H9 (cell line): ENCODE data around the gene HOMER3. TPM values are rescaled to one million over a fixed set of nuclear protein-coding genes. Genes with fewer than 3 reads are reported as not detected.

Source experiments
- DNase-seq: peaks from one replicate; pipeline ENCODE4 v3.0.0-alpha.2; 2017
- H2AFZ ChIP-seq: one replicate; pipeline ENCODE4 v1.6.1; 2013; ENCODE audit warnings: mild to moderate bottlenecking, low read length, control low read depth, moderate library complexity
- H2AK5ac ChIP-seq: 2 replicates; pipeline ENCODE4 v1.6.1; 2013; ENCODE audit warnings: low read length, control low read depth, mixed read lengths; ENCODE audit not compliant: insufficient read length
- H2BK120ac ChIP-seq: one replicate; pipeline ENCODE4 v1.6.1; 2013; ENCODE audit warnings: low read depth, mild to moderate bottlenecking, low read length, control low read depth, inconsistent platforms; ENCODE audit not compliant: poor library complexity, severe bottlenecking
- H2BK12ac ChIP-seq: 2 replicates; pipeline ENCODE4 v1.6.1; 2013; ENCODE audit warnings: low read length, control low read depth, mixed read lengths, low read depth; ENCODE audit not compliant: insufficient read length
- H2BK15ac ChIP-seq: 2 replicates; pipeline ENCODE4 v1.6.1; 2013; ENCODE audit warnings: low read depth, low read length, control low read depth
- H2BK20ac ChIP-seq: one replicate; pipeline ENCODE4 v1.6.1; 2013; ENCODE audit warnings: low read depth, mild to moderate bottlenecking, low read length, control low read depth, inconsistent platforms; ENCODE audit not compliant: poor library complexity, severe bottlenecking
- H2BK5ac ChIP-seq: 2 replicates; pipeline ENCODE4 v1.6.1; 2013; ENCODE audit warnings: low read length, control low read depth, mixed read lengths; ENCODE audit not compliant: insufficient read length
- H3K14ac ChIP-seq: 2 replicates; pipeline ENCODE4 v1.6.1; 2013; ENCODE audit warnings: low read length, control low read depth; ENCODE audit not compliant: insufficient read depth
- H3K18ac ChIP-seq: 2 replicates; pipeline ENCODE4 v1.6.1; 2013; ENCODE audit warnings: low read depth, mild to moderate bottlenecking, mixed read lengths, low read length, control low read depth; ENCODE audit not compliant: insufficient read length
- H3K23ac ChIP-seq: 2 replicates; pipeline ENCODE4 v1.6.1; 2013; ENCODE audit warnings: low read length, control low read depth, mixed read lengths, low read depth; ENCODE audit not compliant: insufficient read length
- H3K23me2 ChIP-seq: 2 replicates; pipeline ENCODE4 v1.6.1; 2013; ENCODE audit warnings: low read depth, mild to moderate bottlenecking, mixed read lengths, low read length, control low read depth; ENCODE audit not compliant: insufficient read length, poor library complexity, severe bottlenecking
- H3K27ac ChIP-seq: 2 replicates; pipeline ENCODE4 v1.5.1; 2013; ENCODE audit warnings: low read length, control low read depth, mixed read lengths, low read depth; ENCODE audit not compliant: insufficient read length
- H3K27me3 ChIP-seq: 2 replicates; pipeline ENCODE4 v1.6.1; 2013; ENCODE audit warnings: low read length, control low read depth, inconsistent platforms; ENCODE audit not compliant: insufficient read depth
- H3K4ac ChIP-seq: 2 replicates; pipeline ENCODE4 v1.6.1; 2013; ENCODE audit warnings: low read depth, mild to moderate bottlenecking, control low read depth, inconsistent platforms, low read length, moderate library complexity
- H3K4me1 ChIP-seq: 2 replicates; pipeline ENCODE4 v1.6.1; 2013; ENCODE audit warnings: low read length, control low read depth, inconsistent platforms; ENCODE audit not compliant: insufficient read depth
- H3K4me2 ChIP-seq: 2 replicates; pipeline ENCODE4 v1.6.1; 2013; ENCODE audit warnings: low read length, control low read depth, mixed read lengths; ENCODE audit not compliant: insufficient read length, insufficient read depth
- H3K56ac ChIP-seq: 2 replicates; pipeline ENCODE4 v1.6.1; 2013; ENCODE audit warnings: low read depth, mild to moderate bottlenecking, mixed read lengths, low read length, control low read depth; ENCODE audit not compliant: insufficient read length
- H3K79me1 ChIP-seq: 2 replicates; pipeline ENCODE4 v1.6.1; 2013; ENCODE audit warnings: low read depth, mild to moderate bottlenecking, moderate library complexity, low read length, control low read depth, inconsistent platforms; ENCODE audit not compliant: insufficient read depth, poor library complexity, severe bottlenecking
- H3K79me2 ChIP-seq: 2 replicates; pipeline ENCODE4 v1.6.1; 2013; ENCODE audit warnings: low read length, control low read depth, inconsistent platforms; ENCODE audit not compliant: insufficient read depth
- H3K9ac ChIP-seq: 2 replicates; pipeline ENCODE4 v1.6.1; 2013; ENCODE audit warnings: low read length, control low read depth, mixed read lengths; ENCODE audit not compliant: insufficient read length; ENCODE audit errors: extremely low read depth
- H3K9me3 ChIP-seq: one replicate; pipeline ENCODE4 v1.6.1; 2013; ENCODE audit warnings: low read depth, low read length, inconsistent platforms; ENCODE audit not compliant: control insufficient read depth
- H3T11ph ChIP-seq: one replicate; pipeline ENCODE4 v1.6.1; 2013; ENCODE audit warnings: mild to moderate bottlenecking, low read length, control low read depth, inconsistent platforms
- H4K20me1 ChIP-seq: one replicate; pipeline ENCODE4 v1.6.1; 2013; ENCODE audit not compliant: control insufficient read depth, insufficient read length, insufficient read depth
- H4K5ac ChIP-seq: 2 replicates; pipeline ENCODE4 v1.6.1; 2013; ENCODE audit warnings: low read depth, mild to moderate bottlenecking, mixed read lengths, low read length, control low read depth; ENCODE audit not compliant: insufficient read length
- H4K8ac ChIP-seq: replicated peaks from 2 replicates; pipeline ENCODE4 v1.6.1; 2013; ENCODE audit warnings: low read length, control low read depth, mixed read lengths, low read depth; ENCODE audit not compliant: insufficient read length
- H4K91ac ChIP-seq: 2 replicates; pipeline ENCODE4 v1.6.1; 2013; ENCODE audit warnings: low read depth, mild to moderate bottlenecking, moderate library complexity, mixed read lengths, low read length, control low read depth; ENCODE audit not compliant: insufficient read length
- H3K27ac Mint-ChIP-seq, 3 experiments: 2 replicates in 2 of 3; 3 replicates in 1 of 3; pipeline ENCODE4 v1.8.0; 2020 to 2021; ENCODE audit warnings: mixed read lengths in 3 of 3, mild to moderate bottlenecking in 1 of 3, moderate library complexity in 1 of 3
- H3K27me3 Mint-ChIP-seq: 2 replicates; pipeline ENCODE4 v1.8.0; 2021; ENCODE audit warnings: low read depth, mild to moderate bottlenecking, moderate library complexity, mixed read lengths
- H3K36me3 Mint-ChIP-seq, 3 experiments: 2 replicates in 2 of 3; 3 replicates in 1 of 3; pipeline ENCODE4 v1.8.0; 2020 to 2021; ENCODE audit warnings: low read depth in 3 of 3, mixed read lengths in 3 of 3; ENCODE audit not compliant: insufficient read depth in 1 of 3
- H3K4me1 Mint-ChIP-seq, 2 experiments: 2 replicates each; pipeline ENCODE4 v1.8.0; 2020; ENCODE audit warnings: mixed read lengths in 2 of 2
- H3K4me3 Mint-ChIP-seq, 2 experiments: 2 replicates in 1 of 2; 3 replicates in 1 of 2; pipeline ENCODE4 v1.8.0; 2020 to 2021; ENCODE audit warnings: mild to moderate bottlenecking in 2 of 2, mixed read lengths in 2 of 2, moderate library complexity in 1 of 2
- H3K9me3 Mint-ChIP-seq, 2 experiments: 2 replicates in 1 of 2; 3 replicates in 1 of 2; pipeline ENCODE4 v1.8.0; 2020; ENCODE audit warnings: mild to moderate bottlenecking in 2 of 2, mixed read lengths in 2 of 2, moderate library complexity in 1 of 2
- CTCF ChIP-seq: fragments of 200-600 bp; sonication (generic); conservative IDR thresholded peaks from 3 replicates; pipeline ENCODE4 v1.8.0; 2021; ENCODE audit warnings: antibody characterized with exemption, mild to moderate bottlenecking
- WGBS: extraction: QIAGEN DNeasy Blood & Tissue Kit; methylation state at CpG from one replicate; pipeline ENCODE4 v1.1.7; 2013; ENCODE audit warnings: missing lambda C conversion rate, low lambda C conversion rate, mixed read lengths; ENCODE audit not compliant: insufficient read length; ENCODE audit errors: extremely low coverage; 5-methylcytosine and 5-hydroxymethylcytosine counted together
- total RNA-seq: library from RNA; stranded (reverse); gene quantifications from 2 replicates; pipeline ENCODE4 v1.2.1, GENCODE V29; 2021

Gene HOMER3
- total RNA-seq, 1 experiment from 2014 or later: 20.2 TPM

- Mint-ChIP-seq H3K27me3 (no peaks in the 10 kb centered on the region; the same call in none of the 2 replicates), H3K4me3 (peak overlapping the region; percentile 96 to 99), H3K27ac (peak overlapping the region in 1 of 3 experiments; percentile 91; a peak in 2 of 7 replicates), H3K36me3 (peaks cover 13 to 45% (median 38%) of the 10 kb centered on the region in 3 experiments; a peak in 6 of 7 replicates), H3K4me1 (peaks cover 0 to 22% of the 10 kb centered on the region in 2 experiments), H3K9me3 (no peaks in the 10 kb centered on the region; a peak in 2 of 5 replicates)
- Histone ChIP-seq H3K27ac (no peak overlapping the region), H4K8ac (no peak overlapping the region), H4K20me1 (no peaks in the 10 kb centered on the region), H3T11ph (no peak overlapping the region), H3K9me3 (no peaks in the 10 kb centered on the region), H3K56ac (no peak overlapping the region), H3K4me2 (peak overlapping the region; percentile 100), H4K91ac (no peak overlapping the region), H3K4ac (no peak overlapping the region), H2BK12ac (no peak overlapping the region), H2BK15ac (no peak overlapping the region), H3K23ac (no peak overlapping the region), H2BK20ac (no peak overlapping the region), H4K5ac (no peak overlapping the region), H3K27me3 (no peaks in the 10 kb centered on the region), H2BK5ac (no peak overlapping the region), H3K79me1 (peaks cover 7% of the 10 kb centered on the region), H3K9ac (peak overlapping the region; percentile 86), H3K79me2 (peaks cover 9% of the 10 kb centered on the region; the same call in 1 of the 2 replicates), H3K14ac (no peak overlapping the region), H2AFZ (no peak overlapping the region), H3K4me1 (peaks cover 5% of the 10 kb centered on the region; the same call in 1 of the 2 replicates), H3K23me2 (peaks cover 13% of the 10 kb centered on the region), H2AK5ac (no peak overlapping the region), H2BK120ac (no peak overlapping the region), H3K18ac (no peak overlapping the region)
- no CpG with 5 or more reads among the region's 9 CpGs for WGBS
- DNase-seq: no peak
- no peak for TF ChIP-seq CTCF
Observed at GRCh38 chr19:18920400-18920799, 20.6 kb downstream of the HOMER3 start.
